K562 (cell line): ENCODE results near the gene IREB2. TPM values are rescaled to one million over a fixed set of nuclear protein-coding genes. Genes with fewer than 3 reads are reported as not detected.

Experiments used
- CAMTA2 ChIP-seq: fragments of 250-450 bp; sonication (Bioruptor Pico); conservative IDR thresholded peaks from 2 replicates; pipeline ENCODE4 v1.5.1; 2022
- CBX3 ChIP-seq, 2 experiments: IDR thresholded peaks; 1 replicate in 1 of 2; 2 replicates in 1 of 2; pipeline ENCODE4 v1.6.1; 2012; ENCODE audit warnings: inconsistent platforms in 2 of 2, low read length in 2 of 2, borderline replicate concordance in 1 of 2, control low read depth in 1 of 2
- CBX8 ChIP-seq: fragments of 200-600 bp; sonication (generic); IDR thresholded peaks from 2 replicates; pipeline ENCODE4 v1.6.1; 2012; ENCODE audit warnings: borderline replicate concordance, mixed run types, low read depth, mild to moderate bottlenecking, moderate library complexity, mixed read lengths, low read length, control low read depth, inconsistent platforms; ENCODE audit not compliant: poor library complexity, severe bottlenecking; ENCODE audit errors: extremely low read depth
- ETS2 ChIP-seq: IDR thresholded peaks from 2 replicates; pipeline ENCODE4 v1.6.1; 2016; ENCODE audit warnings: borderline replicate concordance, missing genetic modification characterization, mild to moderate bottlenecking, moderate library complexity, missing compliant biosample characterization; ENCODE audit not compliant: poor library complexity, severe bottlenecking
- FOXJ3 ChIP-seq: sonication (generic); formaldehyde crosslinking; IDR thresholded peaks from 2 replicates; pipeline ENCODE4 v1.4.0; 2020; ENCODE audit warnings: mild to moderate bottlenecking, missing genetic modification reagents
- IRF1 ChIP-seq: sonication (generic); formaldehyde crosslinking; IDR thresholded peaks from 2 replicates; pipeline ENCODE4 v1.8.0; 2022; ENCODE audit warnings: missing genetic modification reagents, mild to moderate bottlenecking, borderline replicate concordance
- MXI1 ChIP-seq: IDR thresholded peaks from 2 replicates; pipeline ENCODE4 v1.6.1; 2011; ENCODE audit warnings: low read depth, mild to moderate bottlenecking, improper control_type of control experiment, low read length
- NCOA1 ChIP-seq: fragments of 450-650 bp; IDR thresholded peaks from 2 replicates; pipeline ENCODE4 v1.6.1; 2016; ENCODE audit warnings: low read depth
- PHF8 ChIP-seq: fragments of 200-600 bp; sonication (generic); IDR thresholded peaks from 2 replicates; pipeline ENCODE4 v1.6.1; 2012; ENCODE audit warnings: mixed run types, mild to moderate bottlenecking, inconsistent platforms, low read length, moderate library complexity, borderline replicate concordance
- RB1 ChIP-seq: fragments of 450-650 bp; IDR thresholded peaks from 2 replicates; pipeline ENCODE4 v1.6.1; 2017; ENCODE audit warnings: low read depth, mild to moderate bottlenecking
- RBM14 ChIP-seq: fragments of 200-400 bp; formaldehyde crosslinking; IDR thresholded peaks from 2 replicates; pipeline ENCODE4 v1.6.1; 2018; ENCODE audit warnings: low read depth, mild to moderate bottlenecking, low read length, moderate library complexity, borderline replicate concordance; ENCODE audit not compliant: insufficient read depth
- SREBF2 ChIP-seq: sonication (generic); formaldehyde crosslinking; IDR thresholded peaks from 2 replicates; pipeline ENCODE4 v1.4.0; 2020; ENCODE audit warnings: mild to moderate bottlenecking, missing genetic modification reagents
- TCF15 ChIP-seq: fragments of 250-450 bp; sonication (Bioruptor Pico); IDR thresholded peaks from 2 replicates; pipeline ENCODE4 v1.8.0; 2022; ENCODE audit warnings: moderate library complexity, mild to moderate bottlenecking, inconsistent platforms
- TCFL5 ChIP-seq: fragments of 250-450 bp; sonication (Bioruptor Pico); conservative IDR thresholded peaks from 2 replicates; pipeline ENCODE4 v1.6.1; 2021; ENCODE audit warnings: mild to moderate bottlenecking, moderate library complexity, matching md5 sums
- ZBED1 ChIP-seq: IDR thresholded peaks from 2 replicates; pipeline ENCODE4 v1.6.1; 2014
- ZBTB5 ChIP-seq: fragments of 450-650 bp; IDR thresholded peaks from 2 replicates; pipeline ENCODE4 v1.6.1; 2017; ENCODE audit warnings: antibody characterized with exemption
- ZBTB7A ChIP-seq: IDR thresholded peaks from 2 replicates; pipeline ENCODE4 v1.6.1; 2011; ENCODE audit warnings: low read depth, mild to moderate bottlenecking, low read length, moderate library complexity, borderline replicate concordance; ENCODE audit not compliant: control insufficient read depth
- ZKSCAN1 ChIP-seq: fragments of 150-350 bp; IDR thresholded peaks from 2 replicates; pipeline ENCODE4 v1.6.1; 2016; ENCODE audit warnings: low read depth, low read length
- ZNF184 ChIP-seq: sonication (generic); formaldehyde crosslinking; IDR thresholded peaks from 2 replicates; pipeline ENCODE4 v1.5.0; 2020; ENCODE audit warnings: missing genetic modification reagents
- ZNF232 ChIP-seq: sonication (generic); formaldehyde crosslinking; IDR thresholded peaks from 2 replicates; pipeline ENCODE4 v1.8.0; 2022; ENCODE audit warnings: mild to moderate bottlenecking, missing genetic modification reagents
- ZNF347 ChIP-seq: fragments of 450-650 bp; formaldehyde crosslinking; IDR thresholded peaks from 2 replicates; pipeline ENCODE4 v1.4.0; 2020; ENCODE audit warnings: low read depth, mild to moderate bottlenecking, moderate library complexity
- ZNF449 ChIP-seq: fragments of 250-450 bp; sonication (Bioruptor Pico); IDR thresholded peaks from 2 replicates; pipeline ENCODE4 v1.8.0; 2022; ENCODE audit warnings: moderate library complexity, mild to moderate bottlenecking, inconsistent platforms
- ZNF551 ChIP-seq: fragments of 250-450 bp; sonication (Bioruptor Pico); IDR thresholded peaks from 2 replicates; pipeline ENCODE4 v1.5.0; 2021; ENCODE audit warnings: mild to moderate bottlenecking, moderate library complexity
- ZNF77 ChIP-seq: fragments of 250-450 bp; sonication (Bioruptor Pico); IDR thresholded peaks from 2 replicates; pipeline ENCODE4 v1.5.0; 2020
- polyA plus RNA-seq, 8 experiments: library from polyadenylated mRNA; depleted of rRNA in 4 of 8; stranded (reverse) in 5 of 8; unstranded in 3 of 8; fragments of >200 nt; fragmentation: Nextera tagmentation in 2 of 8; fragmentation: Illumina TruSeq in 1 of 8; extraction: Ambion mirVana in 2 of 8; extraction: Trizol in 1 of 8; gene quantifications; 2 replicates each; pipeline versions ENCODE4 v1.2.1 to v1.2.3, GENCODE V29; 2011 to 2014; ENCODE audit warnings: inconsistent platforms in 1 of 8, missing spikeins in 1 of 8
- total RNA-seq, 7 experiments: library from RNA; depleted of rRNA in 6 of 7; stranded (reverse); fragments of >200 nt in 6 of 7; fragmentation: Illumina TruSeq in 2 of 7; extraction: Trizol in 2 of 7; gene quantifications; 2 replicates each; pipeline versions ENCODE4 v1.2.1 to v1.2.3, GENCODE V29; 2011 to 2021; ENCODE audit warnings: low replicate concordance in 1 of 7

The IREB2 gene
- total and polyA plus RNA-seq, 9 of the 15 experiments (the other 6 are each of a cell fraction or from before 2014, with no cell fraction given): 16.8 to 61.7 (median 34.0) TPM

- TF ChIP-seq ZBED1 (peak; percentile 4; the same call in 1 of the 2 replicates), CAMTA2 (no peak), TCFL5 (CRISPR knock-in tag) (no peak), TCF15 (CRISPR knock-in tag) (no peak), SREBF2 (no peak), ZNF347 (CRISPR knock-in tag) (no peak), ZNF449 (CRISPR knock-in tag) (no peak), ZNF184 (CRISPR knock-in tag) (no peak), FOXJ3 (CRISPR knock-in tag) (no peak), ZBTB7A (peak; percentile 12; the same call in 1 of the 2 replicates), ZNF551 (CRISPR knock-in tag) (no peak), CBX8 (no peak), RB1 (peak; percentile 71), ZBTB5 (no peak), PHF8 (peak; percentile 92), ZNF77 (no peak), ZKSCAN1 (0 out of 2 replicates have a peak, but pooled peaks have one; percentile 32), CBX3 (IDR thresholded peaks at IDR 0.05; ENCODE audit: borderline replicate concordance in 1 of 2, low read length in 2 of 2) (no peak), IRF1 (no peak), MXI1 (peak; percentile 95), RBM14 (no peak), ETS2 (tag) (no peak), NCOA1 (no peak), ZNF232 (CRISPR knock-in tag) (no peak)
Measured at GRCh38 chr15:78437762-78438618, at the start of gene IREB2 (continued).
